ENCODE measurements around the gene TPO. TPM values are rescaled to one million over a fixed set of nuclear protein-coding genes. Genes with fewer than 3 reads are reported as not detected.

TPO gene
- total RNA-seq, 2 donors from 2014 or later, result 8.4 to 9.7 TPM

DNA sequence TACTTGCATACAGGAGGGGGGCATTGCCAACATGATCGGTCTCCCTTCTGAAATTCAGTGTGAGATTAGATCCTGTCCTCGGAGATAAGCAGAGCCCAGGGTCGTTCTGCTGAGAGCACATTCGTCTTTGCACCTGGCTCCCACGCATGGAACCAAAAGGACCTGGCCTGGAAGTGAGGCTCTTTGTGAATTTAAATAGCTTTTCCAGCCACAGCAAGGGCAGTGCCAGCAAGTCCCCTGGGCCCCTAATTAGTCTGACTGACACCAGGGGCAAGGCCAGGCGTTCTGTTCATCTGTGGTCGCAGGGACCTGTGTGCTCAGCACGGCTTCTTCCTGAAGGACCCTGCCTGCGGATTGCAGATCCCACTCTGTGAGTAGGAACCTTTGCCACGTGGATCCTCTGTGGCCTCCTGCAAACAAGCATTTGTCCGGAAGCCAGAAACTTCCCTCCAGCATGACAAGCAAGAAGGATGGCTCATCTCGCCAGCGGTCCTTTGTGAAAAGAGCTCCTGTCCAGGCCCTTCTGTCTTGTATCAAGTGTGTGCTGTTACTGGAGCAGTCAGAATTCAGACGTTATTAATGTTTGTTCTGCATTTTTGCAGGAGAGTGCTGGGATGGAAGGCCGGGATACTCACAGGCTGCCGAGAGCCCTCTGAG, 128.7 kb downstream of the TPO start:
- no peak for ATAC-seq
- intact Hi-C loops (cut with DNase I), result loop anchor here in 1 of 2 donors (10.0 kb wide), 1 partner anchor 687 kb away; no protein-coding TSS in a partner anchor
- DNase-seq, result no peak

GRCh38 chr2:1542971-1543370, 129.7 kb downstream of the TPO start:
- no peak for ATAC-seq
- intact Hi-C loops (cut with DNase I), result loop anchor here in 1 of 2 donors (10.0 kb wide), 1 partner anchor 688 kb away; no protein-coding TSS in a partner anchor
- DNase-seq, result no peak

DNA sequence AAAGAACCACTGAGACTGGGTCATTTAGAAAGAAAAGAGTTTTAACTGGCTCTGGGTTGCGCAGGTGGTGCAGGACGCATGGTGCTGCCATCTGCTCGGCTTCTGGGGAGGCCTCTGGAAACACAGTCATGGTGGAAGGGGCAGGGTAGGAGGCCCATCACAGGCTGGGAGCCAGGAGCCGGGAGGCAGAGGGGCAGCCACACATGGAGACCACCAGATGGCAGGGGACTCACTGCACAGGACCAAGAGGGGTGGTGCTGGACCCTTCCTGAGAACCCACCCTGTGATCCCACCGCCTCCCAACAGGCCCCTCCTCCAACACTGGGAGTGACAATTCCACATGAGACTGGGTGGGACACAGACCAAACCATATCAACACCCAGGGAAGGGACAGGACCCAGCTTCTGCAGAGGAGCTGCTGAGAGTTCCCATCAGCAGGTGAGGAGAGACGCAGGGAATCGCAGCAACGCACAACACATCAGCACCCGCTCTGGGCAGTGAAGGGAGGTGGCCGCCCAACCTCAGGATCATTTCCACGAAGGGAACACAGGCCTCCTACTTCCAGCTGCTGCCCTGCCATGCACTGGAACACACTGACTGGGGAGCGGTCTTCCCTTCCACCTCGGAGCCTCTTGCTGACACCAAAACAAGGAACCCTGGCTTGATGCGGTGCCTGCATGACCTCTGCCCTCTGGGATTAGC, 130.7 kb downstream of the TPO start:
- ATAC-seq (no peak), DNase-seq (no peak)
- intact Hi-C loops (cut with DNase I), result loop anchor here (2.0 to 10.0 kb wide), 2 partner anchors 689 to 829 kb away; no protein-coding TSS in a partner anchor

GRCh38 chr2:1544478-1545069, 131.3 kb downstream of the TPO start:
- DNase-seq (no peak), ATAC-seq (peak in 1 of 2 donors; percentile 51)
- intact Hi-C loops (cut with DNase I), result loop anchor here (2.0 to 10.0 kb wide), 5 partner anchors 592 to 830 kb away; partner anchors contain the start of gene SNTG2 (in 2 of the 2)

- ATAC-seq (no peak), DNase-seq (no peak)
- intact Hi-C loops (cut with DNase I), result loop anchor here (5.0 to 10.0 kb wide), 4 partner anchors 594 to 824 kb away; partner anchors contain the start of gene SNTG2 (in 2 of the 2)
These were observed 132.8 kb downstream of the TPO start for GRCh38 chr2:1546023-1546591.

DNA sequence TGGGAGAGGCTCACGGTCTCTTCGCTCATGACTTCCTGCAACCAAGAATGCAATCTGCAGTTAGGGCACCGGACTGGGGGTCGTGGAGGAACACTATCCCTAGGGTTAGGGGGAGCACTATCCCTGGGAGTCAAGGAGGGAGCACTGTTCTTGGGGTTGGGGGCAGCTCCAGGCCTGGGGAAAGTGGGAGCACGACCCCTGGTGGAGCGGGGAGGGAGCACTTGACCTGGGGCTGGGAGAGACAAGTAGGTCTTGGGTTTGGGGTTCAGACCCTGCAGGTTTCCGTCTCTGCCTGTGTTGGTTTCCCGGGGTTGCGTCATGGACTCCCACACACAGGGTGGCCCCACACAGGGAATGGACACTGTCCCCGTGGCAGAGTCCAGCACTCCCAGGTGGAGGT, 133.6 kb downstream of the TPO start:
- intact Hi-C loops (cut with DNase I), result loop anchor here (5.0 to 10.0 kb wide), 4 partner anchors 595 to 825 kb away; partner anchors contain the start of gene SNTG2 (in 2 of the 2)
- ATAC-seq (no peak), DNase-seq (no peak)

- intact Hi-C loops (cut with DNase I), result loop anchor here (5.0 to 10.0 kb wide), 4 partner anchors 597 to 827 kb away; partner anchors contain the start of gene SNTG2 (in 2 of the 2)
- DNase-seq (no peak), ATAC-seq (no peak)
These were observed 135.8 kb downstream of the TPO start for GRCh38 chr2:1548910-1549673.

- DNase-seq, result no peak
- ATAC-seq, result no peak
- intact Hi-C loops (cut with DNase I), result no loop called here
These were observed 136.8 kb downstream of the TPO start for GRCh38 chr2:1550076-1550475.

- intact Hi-C loops (cut with DNase I), result no loop called here
- ATAC-seq (peak; percentile 74 to 85), DNase-seq (peak; percentile 61)
These were observed 137.5 kb downstream of the TPO start for GRCh38 chr2:1550658-1551316.

GRCh38 chr2:1551905-1552304, 138.6 kb downstream of the TPO start:
- intact Hi-C loops (cut with DNase I), result no loop called here
- no peak for ATAC-seq
- DNase-seq, result no peak

DNA sequence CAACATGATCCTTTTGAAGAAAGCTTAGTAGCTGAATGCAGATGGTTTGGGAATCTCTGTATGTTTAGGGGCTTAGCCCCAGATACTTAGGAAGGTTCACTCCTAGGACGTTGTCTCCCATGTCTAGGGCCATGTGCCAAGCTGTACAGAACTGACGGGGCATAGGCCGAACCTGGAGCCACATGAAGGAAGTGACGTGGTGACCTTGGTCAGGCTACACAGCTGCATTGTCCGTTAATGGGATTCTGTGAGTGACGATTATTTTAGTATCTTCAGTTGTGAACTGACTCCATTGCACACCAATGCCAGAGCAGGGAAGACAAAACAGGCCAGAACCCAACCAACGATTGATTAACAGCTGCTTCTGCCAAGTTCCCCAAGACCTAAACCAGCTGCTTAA, 139.3 kb downstream of the TPO start:
- intact Hi-C loops (cut with DNase I), result no loop called here
- no peak for DNase-seq
- no peak for ATAC-seq

DNA sequence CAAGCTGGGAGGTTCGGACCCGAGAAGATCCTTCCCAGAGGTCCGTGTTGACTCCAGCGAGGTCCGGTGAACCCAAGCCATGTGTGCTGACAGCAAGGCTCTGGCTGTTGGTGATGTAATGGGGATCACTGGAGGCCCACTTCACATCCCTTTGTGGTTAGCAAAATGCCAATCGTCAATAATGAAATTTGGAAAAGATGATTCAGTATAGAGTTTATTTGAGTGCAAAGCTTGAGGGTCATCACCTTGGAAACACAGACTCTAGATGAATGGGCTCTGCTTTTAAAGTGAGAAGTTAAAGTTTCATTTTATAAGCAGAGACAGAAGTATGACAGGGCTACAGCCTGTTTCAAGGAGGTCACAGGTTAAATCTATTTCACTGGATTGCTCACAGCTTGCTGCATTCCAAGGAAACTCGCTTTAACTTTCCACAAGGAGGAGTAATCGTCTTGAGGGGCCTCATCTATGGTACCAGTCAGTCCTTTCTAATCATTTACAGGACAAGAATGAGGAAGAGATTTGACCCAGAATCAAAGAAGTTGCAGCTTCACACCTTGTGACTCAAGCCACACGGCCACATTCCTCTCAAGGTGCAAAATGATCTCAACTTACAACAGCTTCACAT, 140.5 kb downstream of the TPO start:
- intact Hi-C loops (cut with DNase I), result no loop called here
- peak in 1 of 2 donors; percentile 54 for ATAC-seq
- DNase-seq, result no peak

GRCh38 chr2:1556286-1556685, 143.0 kb downstream of the TPO start:
- ATAC-seq (no peak), DNase-seq (no peak)
- intact Hi-C loops (cut with DNase I), result no loop called here

DNA sequence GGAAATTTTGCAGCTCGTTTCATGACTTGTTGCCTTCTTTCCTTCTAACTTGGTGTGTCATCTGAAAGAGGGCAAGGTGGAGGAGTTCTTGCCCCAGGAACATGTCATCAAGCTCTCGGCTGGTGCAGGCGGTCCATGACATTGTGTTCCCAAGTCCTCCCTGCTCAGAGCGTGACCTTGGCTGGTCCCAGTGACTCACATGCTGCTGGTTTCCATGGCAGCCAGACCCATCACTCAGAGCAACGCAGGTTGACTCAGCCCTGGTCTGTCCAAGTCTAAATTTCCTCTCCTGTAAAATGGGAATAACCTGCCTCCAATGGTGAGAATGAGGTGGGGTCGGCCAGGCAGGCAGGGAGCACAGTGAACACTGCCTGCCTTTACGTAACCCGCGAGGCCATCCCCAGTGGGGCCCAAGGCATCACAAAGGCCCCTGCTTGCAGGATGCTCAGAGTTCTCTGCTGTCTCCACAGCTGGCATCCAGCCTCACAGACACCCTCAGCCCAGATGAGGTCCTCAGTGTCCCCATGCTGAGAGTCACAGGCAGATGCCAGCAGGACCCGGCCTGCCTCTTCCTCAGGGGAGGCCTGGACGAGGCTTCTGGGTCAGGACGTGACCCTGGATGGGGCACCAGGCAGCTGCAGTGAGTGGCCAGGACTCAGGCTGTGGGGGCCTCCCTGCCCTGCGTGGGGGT, 143.7 kb downstream of the TPO start:
- intact Hi-C loops (cut with DNase I), result no loop called here
- ATAC-seq (peak in 1 of 2 donors; percentile 74), DNase-seq (peak; percentile 62)

DNA sequence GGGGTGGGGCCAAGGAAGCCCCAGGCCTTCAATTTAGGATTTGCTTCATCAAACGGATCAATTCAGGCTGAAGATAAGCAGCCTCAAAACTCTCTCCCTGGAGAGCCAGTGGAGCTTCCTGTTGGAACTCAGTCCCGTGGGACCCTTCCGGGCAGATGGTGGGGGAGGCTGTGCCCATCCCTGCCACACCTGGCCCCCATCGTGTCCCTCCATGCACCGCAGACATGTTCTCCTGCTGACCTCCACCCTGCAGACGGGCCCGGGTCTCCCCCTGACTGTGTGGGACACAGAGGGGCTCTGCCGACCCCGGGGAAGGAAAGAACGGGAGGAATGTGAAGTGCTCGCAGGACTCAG, 144.2 kb downstream of the TPO start:
- DNase-seq (no peak), ATAC-seq (no peak)
- intact Hi-C loops (cut with DNase I), result no loop called here

GRCh38 chr2:1559589-1560175, 146.4 kb downstream of the TPO start:
- intact Hi-C loops (cut with DNase I), result no loop called here
- ATAC-seq (no peak), DNase-seq (no peak)

DNA sequence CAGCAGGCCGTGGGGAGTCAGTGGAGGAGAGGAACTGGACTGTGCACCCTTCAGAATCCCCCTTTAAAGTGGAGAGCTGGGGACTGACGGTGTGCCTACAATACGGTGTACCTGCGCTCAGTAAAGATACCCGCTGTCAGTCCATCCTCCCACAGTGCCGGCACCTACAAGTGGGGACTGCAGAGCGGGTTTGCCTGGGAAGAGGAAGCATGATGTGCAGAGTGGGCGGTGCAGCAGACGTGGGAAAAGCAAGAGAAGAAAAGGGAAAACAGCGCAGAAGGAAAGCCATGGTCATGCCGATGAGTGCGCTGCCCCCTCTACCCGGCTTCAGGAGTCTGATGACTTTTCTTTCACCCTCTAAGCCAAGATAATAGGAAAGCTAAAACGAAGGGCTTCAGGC, 148.0 kb downstream of the TPO start:
- DNase-seq (no peak), ATAC-seq (no peak)
- intact Hi-C loops (cut with DNase I), result no loop called here

Data from left cardiac atrium (tissue), 4 donors.